HG03097 (cell line): ENCODE measurements around the gene PEDS1.
"Not testable (repeated sequence)": the region's sequence is repeated elsewhere in the genome, so short reads cannot be mapped to it uniquely, and the experiment has no call there.

Experiments
- ATAC-seq: cut with Tn5 transposase; IDR thresholded peaks from one replicate; pipeline ENCODE4 v1.9.1; 2021; ENCODE audit not compliant: unreplicated experiment, low FRiP score

Gene PEDS1

GRCh38 chr20:50190251-50191064 is 36.9 kb upstream of the PEDS1 start, which contains the start of gene CEBPB:
Gene CEBPB (plus strand): TSS chr20:50190830. CDS start chr20:50191034, 204 bp downstream.
- no peak for ATAC-seq

GRCh38 chr20:50189681-50190250 is 36.2 kb upstream of the PEDS1 start:
- no peak for ATAC-seq

- no peak for ATAC-seq
Observed at GRCh38 chr20:50188879-50189680, 35.6 kb upstream of the PEDS1 start.

- ATAC-seq: no peak
Observed at GRCh38 chr20:50188287-50188688, 34.8 kb upstream of the PEDS1 start.

- no peak for ATAC-seq
Observed at GRCh38 chr20:50187403-50188051, 34.0 kb upstream of the PEDS1 start.

GRCh38 chr20:50186987-50187402 is 33.5 kb upstream of the PEDS1 start:
- ATAC-seq: no peak

- ATAC-seq: no peak
Observed at GRCh38 chr20:50186151-50186885, 32.8 kb upstream of the PEDS1 start.

GRCh38 chr20:50185426-50185825 is 31.9 kb upstream of the PEDS1 start:
- ATAC-seq: no peak

GRCh38 chr20:50182346-50182745 is 28.8 kb upstream of the PEDS1 start:
- ATAC-seq: no peak

GRCh38 chr20:50181344-50181743 is 27.8 kb upstream of the PEDS1 start:
- ATAC-seq: no peak

GRCh38 chr20:50178672-50179071 is 25.1 kb upstream of the PEDS1 start:
- not testable (repeated sequence) for ATAC-seq

- no peak for ATAC-seq
Observed at GRCh38 chr20:50175938-50176933, 22.7 kb upstream of the PEDS1 start.

GRCh38 chr20:50174456-50174855 is 20.9 kb upstream of the PEDS1 start:
- no peak for ATAC-seq

- ATAC-seq: no peak
Observed at GRCh38 chr20:50172347-50173013, 19.0 kb upstream of the PEDS1 start.

GRCh38 chr20:50170549-50171220 is 17.2 kb upstream of the PEDS1 start:
- no peak for ATAC-seq

- no peak for ATAC-seq
Observed at GRCh38 chr20:50169329-50169823, 15.9 kb upstream of the PEDS1 start.

- peak; percentile 84 for ATAC-seq
Observed at GRCh38 chr20:50165684-50166554, 12.4 kb upstream of the PEDS1 start.
